Measurements from ENCODE around the gene DLGAP1.

- TF ChIP-seq EZH2 (IDR thresholded peaks at IDR 0.05; ENCODE audit: insufficient read depth, poor library complexity, severe bottlenecking) (no peak), EZH2phosphoT487 (IDR thresholded peaks at IDR 0.05; ENCODE audit: insufficient read depth, low read depth) (no peak)
These were observed 681.8 kb downstream of the DLGAP1 start for GRCh38 chr18:3773303-3773702.
